HL-60/S4 treated with phorbol 12-myristate 13-acetate at 8.2 ng/mL for 4 days and 3 days (cell line): ENCODE results near the gene TAF5.
"Not testable (repeated sequence)": the region's sequence is repeated elsewhere in the genome, so short reads cannot be mapped to it uniquely, and the experiment has no call there.

ENCODE experiments used
- in situ Hi-C: fragments of 300-500 bp; cut with MboI; formaldehyde crosslinking; loops from 2 replicates; pipeline ENCODE4 v1.15.0; 2022; ENCODE audit warnings: low sequenced_read_pairs

The TAF5 gene

GRCh38 chr10:103367782-103368518, at the start of gene TAF5:
TSS of gene TAF5 (plus strand) at chr10:103367976. CDS start at chr10:103367990, 14 bp downstream.
- in situ Hi-C loops: no loop called here

GRCh38 chr10:103327906-103328305, 39.9 kb upstream of the TAF5 start:
- in situ Hi-C loops: no loop called here

GRCh38 chr10:103333934-103334520, 33.7 kb upstream of the TAF5 start:
- in situ Hi-C loops: no loop called here

GRCh38 chr10:103334567-103334966, 33.2 kb upstream of the TAF5 start:
- in situ Hi-C loops: no loop called here

- in situ Hi-C loops: no loop called here
Observed at GRCh38 chr10:103336370-103336769, 31.4 kb upstream of the TAF5 start.

- in situ Hi-C loops: no loop called here
Observed at GRCh38 chr10:103350175-103350516, 17.6 kb upstream of the TAF5 start.

- in situ Hi-C loops: no loop called here
Observed at GRCh38 chr10:103350517-103351260, 17.1 kb upstream of the TAF5 start, which contains the start of gene PCGF6. TSS of gene PCGF6 (minus strand) at chr10:103351140. CDS start at chr10:103351066, 74 bp downstream.

GRCh38 chr10:103353281-103353680, 14.5 kb upstream of the TAF5 start:
- in situ Hi-C loops: no loop called here

GRCh38 chr10:103354567-103354966, 13.2 kb upstream of the TAF5 start:
- in situ Hi-C loops: not testable (repeated sequence)

- in situ Hi-C loops: no loop called here
Observed at GRCh38 chr10:103355906-103356599, 11.7 kb upstream of the TAF5 start.

- in situ Hi-C loops: not testable (repeated sequence)
Observed at GRCh38 chr10:103359493-103359892, 8.3 kb upstream of the TAF5 start.

- in situ Hi-C loops: not testable (repeated sequence)
Observed at GRCh38 chr10:103360791-103361190, 7.0 kb upstream of the TAF5 start.

GRCh38 chr10:103367379-103367781, 396 bp upstream of the TAF5 start:
- in situ Hi-C loops: no loop called here

GRCh38 chr10:103373544-103373943, 5.8 kb downstream of the TAF5 start:
- in situ Hi-C loops: no loop called here

GRCh38 chr10:103374263-103374662, 6.5 kb downstream of the TAF5 start:
- in situ Hi-C loops: no loop called here

GRCh38 chr10:103382769-103383168, 15.0 kb downstream of the TAF5 start:
- in situ Hi-C loops: no loop called here

GRCh38 chr10:103394180-103394579, 26.4 kb downstream of the TAF5 start:
- in situ Hi-C loops: no loop called here

- in situ Hi-C loops: no loop called here
Observed at GRCh38 chr10:103395754-103396066, 27.9 kb downstream of the TAF5 start.

GRCh38 chr10:103396067-103396788, 28.5 kb downstream of the TAF5 start, which contains the start of the genes ATP5MK and PDCD11:
TSS of gene ATP5MK (minus strand) at chr10:103396475. CDS start at chr10:103392457, 4,018 bp downstream.
TSS of gene PDCD11 (plus strand) at chr10:103396626. CDS start at chr10:103398427, 1,801 bp downstream.
- in situ Hi-C loops: no loop called here

GRCh38 chr10:103396789-103397087, 29.0 kb downstream of the TAF5 start:
- in situ Hi-C loops: no loop called here
